Islet of Langerhans (tissue), 1 donor: ENCODE data around the gene CDH6.
A peak's percentile ranks its signal among the peaks of the same experiment; 100 is the strongest.

Experiments used
- FAIRE-seq: peaks from one replicate; lab custom pipeline; 2011; peaks lifted over from hg19 to GRCh38; lab: Jason Lieb, UNC

CDH6 gene

GRCh38 chr5:31255041-31255440 lies 61.6 kb downstream of the CDH6 start:
- no peak for FAIRE-seq

GRCh38 chr5:31268256-31268655 lies 74.8 kb downstream of the CDH6 start:
- FAIRE-seq: no peak

- FAIRE-seq: no peak
Measured at GRCh38 chr5:31268686-31269085, 75.2 kb downstream of the CDH6 start.

GRCh38 chr5:31269259-31269658 lies 75.8 kb downstream of the CDH6 start:
- no peak for FAIRE-seq

- FAIRE-seq: no peak
Measured at GRCh38 chr5:31270396-31270795, 76.9 kb downstream of the CDH6 start.

GRCh38 chr5:31271567-31271966 lies 78.1 kb downstream of the CDH6 start:
- no peak for FAIRE-seq

GRCh38 chr5:31273161-31273560 lies 79.7 kb downstream of the CDH6 start:
- FAIRE-seq: no peak

GRCh38 chr5:31273631-31274378 lies 80.3 kb downstream of the CDH6 start:
- peak; percentile 30 for FAIRE-seq

GRCh38 chr5:31280210-31280609 lies 86.7 kb downstream of the CDH6 start:
- no peak for FAIRE-seq

- FAIRE-seq: no peak
Measured at GRCh38 chr5:31283326-31283725, 89.8 kb downstream of the CDH6 start.

- no peak for FAIRE-seq
Measured at GRCh38 chr5:31285025-31285424, 91.5 kb downstream of the CDH6 start.

GRCh38 chr5:31287985-31288384 lies 94.5 kb downstream of the CDH6 start:
- no peak for FAIRE-seq

GRCh38 chr5:31289429-31289828 lies 95.9 kb downstream of the CDH6 start:
- FAIRE-seq: no peak

GRCh38 chr5:31291323-31291854 lies 97.9 kb downstream of the CDH6 start:
- no peak for FAIRE-seq

GRCh38 chr5:31300501-31300900 lies 107.0 kb downstream of the CDH6 start:
- FAIRE-seq: no peak

GRCh38 chr5:31301833-31302232 lies 108.3 kb downstream of the CDH6 start:
- FAIRE-seq: no peak

GRCh38 chr5:31303688-31304087 lies 110.2 kb downstream of the CDH6 start:
- no peak for FAIRE-seq

- no peak for FAIRE-seq
Measured at GRCh38 chr5:31317665-31318064, 124.2 kb downstream of the CDH6 start.

GRCh38 chr5:31319335-31319734 lies 125.8 kb downstream of the CDH6 start:
- FAIRE-seq: no peak

- no peak for FAIRE-seq
Measured at GRCh38 chr5:31322946-31323345, 129.5 kb downstream of the CDH6 start.

- no peak for FAIRE-seq
Measured at GRCh38 chr5:31324842-31325241, 131.4 kb downstream of the CDH6 start.

- no peak for FAIRE-seq
Measured at GRCh38 chr5:31328040-31328733, 134.7 kb downstream of the CDH6 start.

GRCh38 chr5:31329715-31330114 lies 136.2 kb downstream of the CDH6 start:
- FAIRE-seq: no peak

GRCh38 chr5:31332160-31332559 lies 138.7 kb downstream of the CDH6 start:
- no peak for FAIRE-seq
